EH (cell line): ENCODE results near the gene LHX3.

Experiments used
- DNase-seq: peaks from one replicate; pipeline ENCODE4 v3.0.0-alpha.2; 2015; ENCODE audit warnings: low read depth

The LHX3 gene

GRCh38 chr9:136177224-136177623 lies 27.7 kb downstream of the LHX3 start:
- DNase-seq, result no peak

- DNase-seq, result no peak
Measured at GRCh38 chr9:136175616-136176197, 29.2 kb downstream of the LHX3 start.

GRCh38 chr9:136174779-136175615 lies 29.9 kb downstream of the LHX3 start:
- no peak for DNase-seq

- DNase-seq, result no peak
Measured at GRCh38 chr9:136173648-136174290, 31.2 kb downstream of the LHX3 start.

- DNase-seq, result no peak
Measured at GRCh38 chr9:136172412-136173079, 32.4 kb downstream of the LHX3 start.

GRCh38 chr9:136171801-136172411 lies 33.0 kb downstream of the LHX3 start:
- peak; percentile 11 for DNase-seq

- no peak for DNase-seq
Measured at GRCh38 chr9:136171009-136171800, 33.7 kb downstream of the LHX3 start.

GRCh38 chr9:136170006-136170901 lies 34.7 kb downstream of the LHX3 start:
- DNase-seq, result peak; percentile 21

GRCh38 chr9:136169495-136169894 lies 35.4 kb downstream of the LHX3 start:
- no peak for DNase-seq

- DNase-seq, result no peak
Measured at GRCh38 chr9:136163248-136163850, 41.6 kb downstream of the LHX3 start.

- no peak for DNase-seq
Measured at GRCh38 chr9:136160995-136161610, 43.8 kb downstream of the LHX3 start.

- no peak for DNase-seq
Measured at GRCh38 chr9:136160381-136160841, 44.5 kb downstream of the LHX3 start.

GRCh38 chr9:136159851-136160250 lies 45.1 kb downstream of the LHX3 start:
- no peak for DNase-seq

GRCh38 chr9:136157477-136158265 lies 47.3 kb downstream of the LHX3 start:
- DNase-seq, result no peak

GRCh38 chr9:136156209-136157120 lies 48.5 kb downstream of the LHX3 start:
- no peak for DNase-seq

- DNase-seq, result no peak
Measured at GRCh38 chr9:136155576-136155975, 49.4 kb downstream of the LHX3 start.

- no peak for DNase-seq
Measured at GRCh38 chr9:136154943-136155342, 50.0 kb downstream of the LHX3 start.
